NCI-H748 (cell line): ENCODE data around the gene ANKH.
"Not testable (repeated sequence)": the region's sequence is repeated elsewhere in the genome, so short reads cannot be mapped to it uniquely, and the experiment has no call there.

Experiments
- DNase-seq: peaks from one replicate; lab custom pipeline; 2025; ENCODE audit not compliant: unreplicated experiment; lab: John Stamatoyannopoulos, UW

The ANKH gene

GRCh38 chr5:14797385-14797784 lies 74.2 kb downstream of the ANKH start:
- not testable (repeated sequence) for DNase-seq

GRCh38 chr5:14794583-14795230 lies 76.9 kb downstream of the ANKH start:
- DNase-seq = no peak

DNA sequence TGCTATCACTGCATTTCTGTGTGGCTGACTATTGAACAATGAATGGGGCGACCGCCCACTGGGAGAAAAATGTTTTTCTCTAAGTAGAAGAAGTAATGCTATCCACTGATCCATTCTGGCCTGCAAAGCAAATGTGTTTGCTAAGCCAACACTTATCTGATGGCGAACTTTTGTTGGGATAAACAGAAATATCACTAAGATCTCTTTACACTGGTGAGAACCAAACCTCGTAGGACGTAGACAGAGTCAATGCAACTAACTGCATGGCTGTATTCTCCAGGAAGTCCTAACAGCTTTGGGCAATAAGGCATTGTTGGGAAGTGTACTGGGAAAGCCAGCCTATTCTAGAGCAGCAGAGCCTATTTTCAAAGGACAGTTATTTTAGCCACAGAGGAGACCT lies 77.7 kb downstream of the ANKH start:
- DNase-seq = no peak

DNA sequence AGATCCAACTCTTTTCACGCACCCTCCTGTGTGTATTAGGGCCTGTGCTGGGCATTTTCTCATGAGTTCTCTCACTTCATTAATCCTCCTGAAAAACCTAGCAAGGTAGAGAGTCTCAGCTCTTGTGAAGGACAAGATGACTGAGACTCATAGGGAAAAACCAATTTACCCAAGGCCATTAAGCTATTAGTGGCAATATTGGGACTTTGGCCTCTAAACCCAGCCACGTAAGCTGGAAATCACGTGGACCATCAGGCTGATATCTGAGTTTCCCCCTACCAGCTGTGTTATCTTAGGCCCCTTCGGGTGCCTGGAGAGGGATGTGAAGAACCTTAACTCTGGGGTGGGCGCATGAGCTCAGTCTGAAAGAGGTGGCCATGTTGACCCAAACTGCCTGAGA lies 80.7 kb downstream of the ANKH start:
- no peak for DNase-seq

DNA sequence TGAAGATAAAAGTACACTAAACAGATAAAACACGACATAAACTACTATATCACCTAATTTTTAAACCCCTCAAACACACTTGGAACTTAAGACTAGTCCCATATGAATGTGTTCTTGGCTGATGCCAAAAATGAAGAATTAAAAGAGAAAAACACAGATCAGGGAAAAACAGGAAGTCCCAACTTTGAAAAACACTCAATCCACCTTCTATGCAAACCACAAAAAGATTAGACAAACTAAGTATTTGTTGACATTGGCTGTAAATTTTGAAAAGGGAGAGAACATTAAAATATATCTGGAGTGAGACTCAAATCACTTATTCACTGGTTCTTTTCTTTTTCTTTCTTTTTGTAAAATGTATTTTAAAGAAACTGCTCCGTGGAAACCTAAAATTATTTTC lies 81.4 kb downstream of the ANKH start:
- DNase-seq = no peak

- DNase-seq = no peak
Observed at GRCh38 chr5:14787801-14788579, 83.6 kb downstream of the ANKH start.

- DNase-seq = no peak
Observed at GRCh38 chr5:14783691-14784090, 87.9 kb downstream of the ANKH start.

DNA sequence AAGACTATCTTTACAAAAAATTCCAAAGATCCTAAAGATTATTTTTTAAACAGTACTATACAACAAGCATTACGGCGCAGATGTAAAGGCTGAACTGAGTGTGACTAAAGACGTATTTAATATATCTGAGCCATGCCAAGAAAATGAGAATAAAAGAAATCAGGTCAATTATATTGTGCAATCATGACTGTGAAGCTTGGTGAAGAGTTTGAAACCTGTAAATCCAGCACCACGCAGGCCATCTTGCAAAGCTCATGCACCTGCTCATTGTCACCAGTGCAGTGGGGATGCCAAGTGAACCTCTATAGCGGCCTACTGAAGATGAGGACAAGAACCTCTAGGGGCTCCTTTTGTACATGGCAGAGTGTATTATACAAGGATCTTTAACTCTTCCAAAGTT lies 89.0 kb downstream of the ANKH start:
- DNase-seq = no peak

- no peak for DNase-seq
Observed at GRCh38 chr5:14781106-14781505, 90.5 kb downstream of the ANKH start.

DNA sequence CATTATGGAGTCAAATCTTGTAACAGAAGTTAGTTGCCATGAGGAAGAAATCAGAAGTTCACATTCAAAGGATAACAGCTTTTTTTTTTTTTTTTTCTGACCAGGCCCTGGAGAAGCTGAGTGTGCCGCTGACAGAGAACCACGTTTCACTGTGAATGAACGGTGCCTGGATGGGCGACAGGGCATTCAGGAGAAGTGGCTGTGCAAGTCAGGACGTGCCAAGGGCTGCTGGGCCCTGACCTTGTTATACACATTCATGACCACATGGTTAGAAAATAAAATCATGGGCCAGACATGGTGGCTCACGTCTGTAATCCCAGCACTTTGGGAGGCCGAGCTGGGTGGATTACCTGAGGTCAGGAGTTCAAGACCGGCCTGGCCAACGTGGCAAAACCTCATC lies 91.6 kb downstream of the ANKH start:
- DNase-seq = no peak

DNA sequence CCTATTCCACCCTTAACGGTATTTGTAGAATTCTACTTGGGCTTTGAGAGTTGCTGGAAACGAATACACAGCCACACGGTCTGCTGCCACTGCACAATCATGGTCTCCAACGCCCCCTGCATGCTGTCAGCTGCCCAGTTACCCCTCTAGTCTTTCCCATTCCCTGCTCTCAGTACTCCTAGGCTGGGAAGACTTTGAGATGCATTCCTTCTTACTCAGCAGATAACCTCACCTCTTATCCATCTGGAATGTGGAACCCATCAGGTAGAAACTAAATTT lies 92.8 kb downstream of the ANKH start:
- DNase-seq = peak; percentile 46

- DNase-seq = peak; percentile 38
Observed at GRCh38 chr5:14777932-14778791, 93.4 kb downstream of the ANKH start.

DNA sequence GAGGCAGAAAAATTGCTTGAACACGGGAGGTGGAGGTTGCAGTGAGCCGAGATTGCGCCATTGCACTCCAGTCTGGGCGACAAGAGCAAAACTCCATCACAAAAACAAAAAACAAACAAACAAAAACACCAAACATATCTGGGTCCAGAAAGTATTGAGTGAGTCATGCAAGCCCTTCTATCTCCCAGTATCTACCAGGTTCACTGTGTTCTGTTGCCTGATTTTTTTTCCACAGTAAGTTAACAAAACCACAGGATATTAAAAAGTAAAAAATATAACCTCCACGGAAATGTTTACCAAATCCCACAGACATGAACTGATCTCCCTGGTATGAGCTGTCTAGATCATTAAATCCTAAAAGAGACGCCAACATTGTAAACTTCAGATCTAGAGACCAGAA lies 94.4 kb downstream of the ANKH start:
- DNase-seq = no peak

- no peak for DNase-seq
Observed at GRCh38 chr5:14776602-14777001, 95.0 kb downstream of the ANKH start.

- peak; percentile 74 for DNase-seq
Observed at GRCh38 chr5:14775857-14776256, 95.7 kb downstream of the ANKH start.

DNA sequence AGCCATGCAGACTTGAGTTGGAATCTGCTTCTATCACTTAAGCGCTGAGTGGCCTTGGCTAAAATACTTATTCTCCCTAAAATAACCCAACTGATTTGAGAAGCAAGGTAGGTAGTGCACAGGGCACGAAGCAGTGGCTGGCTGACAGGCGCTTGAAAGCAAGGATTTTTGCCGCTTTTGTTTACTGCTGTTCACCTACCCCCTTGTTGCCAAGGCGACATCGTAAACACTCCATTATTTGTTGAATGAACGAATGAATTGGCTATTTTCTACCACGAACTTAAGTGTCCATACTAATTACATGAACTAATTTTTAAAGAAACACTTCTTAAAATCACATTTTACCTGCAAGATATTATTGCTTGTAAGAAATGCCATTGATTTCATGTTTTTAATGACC lies 98.0 kb downstream of the ANKH start:
- peak; percentile 98 for DNase-seq

- no peak for DNase-seq
Observed at GRCh38 chr5:14771972-14772371, 99.6 kb downstream of the ANKH start.

GRCh38 chr5:14771189-14771588 lies 100.4 kb downstream of the ANKH start:
- DNase-seq = no peak

GRCh38 chr5:14768508-14769365 lies 102.8 kb downstream of the ANKH start:
- DNase-seq = no peak

DNA sequence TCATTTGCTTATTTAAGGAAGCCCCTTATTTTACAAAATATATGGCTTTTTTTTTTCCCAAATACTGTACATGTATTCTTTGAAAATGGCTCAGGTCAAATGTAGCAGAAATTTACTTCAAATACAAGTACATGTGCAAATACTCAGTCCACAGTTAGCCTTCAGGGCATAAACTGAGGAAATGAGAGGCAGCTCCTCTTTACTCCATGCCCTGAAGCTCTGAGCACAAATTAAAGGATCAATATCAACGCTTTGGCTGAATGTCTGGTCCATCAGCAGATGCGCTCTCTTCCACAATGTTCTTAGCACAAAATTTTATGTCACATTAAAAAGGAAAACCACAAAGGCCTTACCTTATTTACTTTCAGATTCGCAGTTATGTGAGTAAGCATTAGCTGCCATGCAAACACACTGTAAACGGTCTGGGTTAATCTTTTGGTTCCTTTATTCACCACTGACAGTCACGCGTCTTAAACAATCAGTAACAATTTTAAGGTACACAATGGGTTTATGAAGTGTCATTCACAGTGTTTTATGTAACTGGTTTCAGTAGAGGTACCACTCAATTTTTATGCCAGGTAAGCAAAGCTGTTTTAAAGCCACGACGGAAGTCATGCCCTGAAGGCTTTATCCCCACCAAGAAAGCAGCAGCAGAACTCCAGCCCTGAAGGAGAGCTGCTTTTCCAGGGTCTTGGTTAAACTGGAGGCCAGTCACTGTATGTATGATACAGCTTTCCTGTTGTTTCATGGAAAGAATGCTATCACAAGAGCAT lies 103.7 kb downstream of the ANKH start:
- DNase-seq = peak; percentile 100
